K562 (cell line): Measurements from ENCODE around the gene WDR31.

Source experiments
- POLR2H ChIP-seq: IDR thresholded peaks from 2 replicates; pipeline ENCODE4 v1.6.1; 2016; ENCODE audit warnings: missing genetic modification characterization, low read depth, mild to moderate bottlenecking, control low read depth, missing compliant biosample characterization, moderate library complexity
- TCF7L2 ChIP-seq: fragments of 150-350 bp; IDR thresholded peaks from 2 replicates; pipeline ENCODE4 v1.6.1; 2016; ENCODE audit warnings: low read depth, mild to moderate bottlenecking, low read length, moderate library complexity

DNA sequence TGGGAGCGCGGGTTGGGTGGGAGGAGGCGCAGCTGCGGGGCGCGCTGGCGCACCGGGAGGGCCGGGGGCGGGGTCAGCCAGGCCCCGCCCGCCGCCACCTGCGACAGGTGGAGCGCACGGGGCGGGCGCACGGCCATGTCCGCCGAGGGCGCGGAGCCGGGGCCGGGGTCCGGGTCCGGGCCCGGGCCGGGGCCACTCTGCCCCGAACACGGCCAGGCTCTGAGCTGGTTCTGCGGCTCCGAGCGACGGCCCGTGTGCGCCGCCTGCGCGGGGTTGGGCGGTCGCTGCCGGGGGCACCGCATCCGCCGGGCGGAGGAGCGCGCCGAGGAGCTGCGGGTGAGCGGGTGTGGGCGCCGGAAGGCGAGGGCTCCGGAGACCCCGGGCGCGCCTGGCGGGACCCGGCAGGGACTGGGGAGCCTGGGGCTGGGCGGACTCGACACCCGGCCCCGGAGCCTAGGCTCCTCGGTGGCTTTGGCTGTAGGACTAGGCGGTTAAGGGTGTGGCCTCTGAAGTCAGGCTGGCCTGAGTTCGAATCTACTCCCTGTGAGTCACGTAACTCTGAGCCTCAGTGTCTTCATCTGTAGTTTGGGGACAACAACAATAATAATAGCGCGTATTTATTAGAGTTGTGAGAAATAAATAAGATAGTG is 9.5 kb upstream of the WDR31 start, which contains the start of gene BSPRY:
- no peak for TF ChIP-seq TCF7L2
- no peak for TF ChIP-seq POLR2H (tag)
